ENCODE data around the gene AOPEP. TPM values are rescaled to one million over a fixed set of nuclear protein-coding genes. Genes with fewer than 3 reads are reported as not detected.

The AOPEP gene
- total and polyA plus RNA-seq, 9 of the 15 experiments (the other 6 are each of a cell fraction or from before 2014, with no cell fraction given): 4.5 to 19.3 (median 13.5) TPM

DNA sequence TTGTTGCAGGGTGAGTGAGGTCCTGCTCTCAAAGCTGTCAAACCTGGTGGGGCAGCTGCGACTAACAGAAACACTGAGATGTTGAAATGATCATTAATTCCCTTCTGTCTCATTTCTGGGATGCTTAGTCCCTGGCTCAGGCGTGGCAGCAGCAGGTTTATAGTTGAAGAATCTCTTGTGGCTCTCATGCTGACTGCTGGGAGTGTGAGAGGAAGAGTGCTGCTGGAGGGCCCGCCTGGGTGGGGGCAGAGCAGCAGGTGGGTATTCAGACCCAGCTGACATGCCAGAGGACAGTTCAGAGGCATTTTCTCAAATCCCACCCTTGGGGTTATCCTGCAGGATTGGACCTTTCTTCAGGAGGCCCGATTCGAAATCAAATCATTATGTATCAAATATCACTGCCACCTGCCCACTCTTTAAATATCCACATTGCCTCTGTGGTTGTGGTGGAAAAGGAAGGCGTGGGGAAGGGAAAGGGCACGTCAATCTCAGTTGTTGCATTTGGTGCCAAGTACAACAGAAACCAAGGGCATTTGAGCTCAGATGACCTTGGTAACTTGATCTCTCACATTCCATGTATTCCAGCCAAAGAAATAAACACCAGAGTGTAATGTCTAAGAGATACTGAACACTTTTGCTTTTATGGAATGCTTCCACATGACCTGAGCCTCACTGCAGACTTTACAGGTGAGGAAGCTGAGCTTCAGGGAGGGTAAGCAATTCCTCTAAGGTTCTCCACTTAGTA, 224.3 kb downstream of the AOPEP start (continued):
- no peak for TF ChIP-seq ZBTB43 (CRISPR knock-in tag; IDR thresholded peaks at IDR 0.05)
- TF ChIP-seq SNIP1 (IDR thresholded peaks at IDR 0.05; ENCODE audit: low read depth): no peak

DNA sequence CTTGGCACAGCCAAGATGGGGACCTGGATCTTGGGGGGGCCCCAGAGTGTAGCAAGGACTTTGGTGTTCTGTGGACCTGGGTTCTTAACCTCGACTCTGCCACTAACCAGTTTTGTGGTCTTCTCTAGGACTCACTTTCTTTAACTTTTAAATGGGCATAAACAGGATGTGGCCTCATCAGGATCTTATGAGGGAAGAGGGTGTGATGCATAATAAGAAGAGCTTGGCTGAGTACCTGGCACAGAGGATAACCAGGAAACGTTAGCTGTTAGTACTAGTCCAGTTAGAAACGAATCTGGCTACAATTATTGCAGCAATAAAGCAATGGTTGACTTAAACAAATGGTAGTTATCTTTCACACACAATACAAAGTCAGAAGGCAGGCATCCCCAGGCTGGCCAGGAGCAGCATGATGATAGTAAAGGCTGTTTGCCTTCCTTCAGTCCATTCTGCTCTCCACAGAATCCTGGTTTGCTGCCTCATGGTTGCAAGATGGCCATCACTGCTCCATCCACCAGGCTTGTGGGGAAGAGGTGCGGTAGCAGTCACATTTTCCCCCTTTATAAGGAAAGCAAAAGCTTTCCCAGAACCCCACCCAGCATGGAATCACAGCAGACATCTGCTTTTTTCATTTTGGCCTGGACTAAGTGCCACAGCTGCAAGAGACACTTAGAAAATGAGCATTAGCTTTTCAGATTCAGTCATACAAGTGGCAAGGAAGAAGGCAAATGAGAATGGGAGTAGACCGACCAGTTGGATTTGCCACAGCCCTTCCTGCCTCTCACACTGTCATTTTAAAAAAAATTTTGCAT, 225.0 kb downstream of the AOPEP start:
- FAIRE-seq (no peak), DNase-seq (ENCODE audit: extremely low read depth in 1 of 4, low spot score in 3 of 4) (no peak), ATAC-seq (no peak)
- Histone ChIP-seq H3K4me2 (ENCODE audit: insufficient read depth, low read length) (no peak overlapping the region), H3K27ac (ENCODE audit: extremely low read depth, low read depth, low read length) (no peak overlapping the region), H3K36me3 (ENCODE audit: control insufficient read depth, insufficient read depth, low read length) (no peaks in the 10 kb centered on the region; the same call in 2 of the 3 replicates), H4K20me1 (replicated peaks; ENCODE audit: control insufficient read depth, insufficient read depth, low read length) (no peaks in the 10 kb centered on the region; the same call in 1 of the 2 replicates), H2AFZ (ENCODE audit: low read depth, low read length) (no peak overlapping the region), H3K9me1 (ENCODE audit: control insufficient read depth, insufficient read depth, low read length) (no peaks in the 10 kb centered on the region), H3K79me2 (ENCODE audit: control insufficient read depth, insufficient read depth, low read length) (no peaks in the 10 kb centered on the region), H3K4me3 (no peak overlapping the region), H3K27me3 (ENCODE audit: control insufficient read depth in 2 of 2, insufficient read depth in 2 of 2, low read length in 2 of 2) (0 out of 5 replicates have a peak, but pooled peaks cover 0 to 3% of the 10 kb centered on the region in 2 experiments), H3K4me1 (replicated peaks in 1 of 2; ENCODE audit: control insufficient read depth in 2 of 2, insufficient read depth in 2 of 2, low read length in 2 of 2) (no peaks in the 10 kb centered on the region), H3K9me3 (replicated peaks; ENCODE audit: control insufficient read depth, insufficient read depth, low read depth, low read length) (no peaks in the 10 kb centered on the region), H3K9ac (ENCODE audit: insufficient read depth in 1 of 2, low read depth in 2 of 2, low read length in 2 of 2) (no peak overlapping the region)
- no peak for TF ChIP-seq ZNF146 (CRISPR knock-in tag; IDR thresholded peaks at IDR 0.05; ENCODE audit: unreplicated experiment)
- TF ChIP-seq NR2C1 (IDR thresholded peaks at IDR 0.05): no peak
- TF ChIP-seq NR2C1 (tag; IDR thresholded peaks at IDR 0.05): no peak
- TF ChIP-seq CEBPG (CRISPR knock-in tag; IDR thresholded peaks at IDR 0.05): no peak
- no peak for TF ChIP-seq CEBPG (tag; conservative IDR thresholded peaks at IDR 0.05 in 1 of 2, IDR thresholded peaks at IDR 0.05 in 1 of 2)
- TF ChIP-seq PRMT5 (CRISPR knock-in tag; IDR thresholded peaks at IDR 0.05): no peak
- intact Hi-C loops (cut with micrococcal nuclease): no loop called here
- ChIA-PET CTCF (ENCODE audit: low intra/inter-chr PET ratio) (no interaction called here), POLR2A (interaction anchor here (0.7 kb wide), 1 partner anchor 100 kb away, joined by 3 read pairs; no protein-coding TSS in a partner anchor)
- BruUV-seq (replicated peaks): no TSS peak
- in situ Hi-C loops (cut with MboI): no loop called here
- 5% methylated on average over 5 of the region's 5 CpGs for WGBS (ENCODE audit: insufficient coverage, low coverage, missing lambda C conversion rate)

All from K562 (cell line).